ENCODE data around the gene DDX52.

DNA sequence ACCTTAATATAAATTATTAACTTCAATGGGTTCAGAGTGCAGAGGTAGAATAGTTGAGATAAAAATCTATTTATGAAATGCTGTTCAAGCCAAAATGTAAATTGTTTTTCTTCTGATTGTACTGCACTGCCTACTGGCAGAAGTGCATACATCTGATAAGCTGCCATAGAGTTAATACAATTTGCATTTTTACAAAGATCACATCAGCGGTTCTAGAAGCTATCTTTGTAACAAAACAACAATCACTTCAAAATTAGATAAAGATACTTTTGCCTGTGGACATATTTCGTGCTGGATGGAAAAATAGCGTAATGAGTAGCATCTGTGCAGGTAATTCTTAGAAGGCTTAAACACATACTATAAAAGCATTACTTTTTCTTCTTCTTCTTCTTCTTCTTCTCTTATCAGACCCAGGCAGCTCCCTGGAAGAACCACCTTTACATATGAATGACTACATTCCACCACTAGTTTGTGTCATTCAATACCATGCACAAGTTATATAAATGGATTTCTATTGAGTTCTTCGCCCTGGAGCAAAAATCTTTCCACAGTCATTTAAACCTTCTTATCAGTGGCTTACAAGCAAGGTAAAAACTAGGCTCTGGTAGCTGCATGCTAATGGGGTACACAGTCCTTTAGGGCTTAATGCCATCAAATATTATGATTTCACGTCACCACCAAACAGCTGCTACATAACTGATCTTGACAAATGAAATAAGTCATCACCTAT is 81.1 kb downstream of the DDX52 start:
- TF ChIP-seq CREB1 (IDR thresholded peaks at IDR 0.05; ENCODE audit: low read depth) (no peak), TAF1 (IDR thresholded peaks at IDR 0.05; ENCODE audit: low read depth) (no peak), RAD21 (IDR thresholded peaks at IDR 0.05; ENCODE audit: low read depth) (no peak), EP300 (IDR thresholded peaks at IDR 0.05; ENCODE audit: borderline replicate concordance) (no peak)

Measured in Ishikawa (cell line).